SK-N-MC (cell line): Measurements from ENCODE around the gene SPRR1B.

Source experiments
- DNase-seq: peaks from one replicate; pipeline ENCODE4 v3.0.0-alpha.2; 2011; ENCODE audit warnings: low read depth, low spot score
- H3K27ac ChIP-seq: fragments of 200-600 bp; sonication (generic); 2 replicates; pipeline ENCODE4 v1.5.1; 2016; ENCODE audit warnings: mixed run types
- H3K36me3 ChIP-seq: fragments of 200-600 bp; sonication (generic); 2 replicates; pipeline ENCODE4 v1.6.1; 2017; ENCODE audit warnings: antibody characterized with exemption, low read length, mixed read lengths; ENCODE audit not compliant: insufficient read depth
- H3K4me3 ChIP-seq: fragments of 200-600 bp; sonication (generic); 2 replicates; pipeline ENCODE4 v1.5.1; 2016
- H3K9ac ChIP-seq: fragments of 200-600 bp; sonication (generic); 2 replicates; pipeline ENCODE4 v1.8.0; 2017; ENCODE audit warnings: mixed run types, mixed read lengths; ENCODE audit not compliant: insufficient read length
- H3K9me3 ChIP-seq: fragments of 200-600 bp; sonication (generic); 2 replicates; pipeline ENCODE4 v1.6.1; 2017; ENCODE audit warnings: low read depth, mild to moderate bottlenecking, antibody characterized with exemption, low read length, moderate library complexity, mixed read lengths
- EZH2 ChIP-seq: fragments of 200-600 bp; sonication (generic); IDR thresholded peaks from one replicate; pipeline ENCODE4 v1.6.1; 2017; ENCODE audit warnings: antibody characterized with exemption
- FOXP2 ChIP-seq: optimal IDR thresholded peaks from 2 replicates; pipeline ENCODE3; 2011; ENCODE audit warnings: mild to moderate bottlenecking, moderate library complexity; ENCODE audit not compliant: insufficient read depth; ENCODE audit errors: extremely low read length, control extremely low read depth
- POLR2AphosphoS5 ChIP-seq: IDR thresholded peaks from 2 replicates; pipeline ENCODE4 v1.6.1; 2012; ENCODE audit warnings: mild to moderate bottlenecking, low read depth, low read length, borderline replicate concordance

Gene SPRR1B

GRCh38 chr1:153058826-153059784 is 28.1 kb downstream of the SPRR1B start:
- no peak for TF ChIP-seq EZH2
- TF ChIP-seq POLR2AphosphoS5: no peak
- TF ChIP-seq FOXP2: no peak
- DNase-seq: no peak
- Histone ChIP-seq H3K27ac (no peak overlapping the region), H3K9ac (no peak overlapping the region), H3K9me3 (no peaks in the 10 kb centered on the region), H3K4me3 (no peak overlapping the region), H3K36me3 (no peaks in the 10 kb centered on the region)

GRCh38 chr1:153070243-153070642 is 39.2 kb downstream of the SPRR1B start:
- no peak for DNase-seq
- Histone ChIP-seq H3K4me3 (no peak overlapping the region), H3K9me3 (no peaks in the 10 kb centered on the region), H3K9ac (no peak overlapping the region), H3K36me3 (no peaks in the 10 kb centered on the region), H3K27ac (no peak overlapping the region)
- no peak for TF ChIP-seq EZH2

GRCh38 chr1:153071511-153071910 is 40.5 kb downstream of the SPRR1B start, which contains the start of gene SPRR2B:
Gene SPRR2B (minus strand): TSS chr1:153071611. CDS start chr1:153070839, 772 bp downstream.
- Histone ChIP-seq H3K9ac (no peak within 1 kb of the TSS), H3K27ac (no peak within 1 kb of the TSS), H3K9me3 (no peaks in the 10 kb centered on the region), H3K4me3 (no peak within 1 kb of the TSS), H3K36me3 (no peaks in the 10 kb centered on the region)
- TF ChIP-seq POLR2AphosphoS5 (no peak), FOXP2 (no peak), EZH2 (no peak)
- no peak for DNase-seq

GRCh38 chr1:153072806-153073726 is 42.1 kb downstream of the SPRR1B start:
- H3K27ac ChIP-seq: no peak overlapping the region
- no peak overlapping the region for H3K9ac ChIP-seq
- no peak overlapping the region for H3K4me3 ChIP-seq
- DNase-seq: no peak
- no peaks in the 10 kb centered on the region for H3K36me3 ChIP-seq
- TF ChIP-seq FOXP2 (no peak), EZH2 (no peak), POLR2AphosphoS5 (no peak)
- H3K9me3 ChIP-seq: no peaks in the 10 kb centered on the region

GRCh38 chr1:153081736-153082135 is 50.7 kb downstream of the SPRR1B start:
- TF ChIP-seq EZH2 (no peak), POLR2AphosphoS5 (no peak), FOXP2 (no peak)
- Histone ChIP-seq H3K4me3 (no peak overlapping the region), H3K27ac (no peak overlapping the region), H3K9me3 (no peaks in the 10 kb centered on the region), H3K36me3 (no peaks in the 10 kb centered on the region), H3K9ac (no peak overlapping the region)
- DNase-seq: no peak
